ENCODE data around the gene SIPA1L3.
"Not testable (repeated sequence)": the region's sequence is repeated elsewhere in the genome, so short reads cannot be mapped to it uniquely, and the experiment has no call there.

The SIPA1L3 gene

DNA sequence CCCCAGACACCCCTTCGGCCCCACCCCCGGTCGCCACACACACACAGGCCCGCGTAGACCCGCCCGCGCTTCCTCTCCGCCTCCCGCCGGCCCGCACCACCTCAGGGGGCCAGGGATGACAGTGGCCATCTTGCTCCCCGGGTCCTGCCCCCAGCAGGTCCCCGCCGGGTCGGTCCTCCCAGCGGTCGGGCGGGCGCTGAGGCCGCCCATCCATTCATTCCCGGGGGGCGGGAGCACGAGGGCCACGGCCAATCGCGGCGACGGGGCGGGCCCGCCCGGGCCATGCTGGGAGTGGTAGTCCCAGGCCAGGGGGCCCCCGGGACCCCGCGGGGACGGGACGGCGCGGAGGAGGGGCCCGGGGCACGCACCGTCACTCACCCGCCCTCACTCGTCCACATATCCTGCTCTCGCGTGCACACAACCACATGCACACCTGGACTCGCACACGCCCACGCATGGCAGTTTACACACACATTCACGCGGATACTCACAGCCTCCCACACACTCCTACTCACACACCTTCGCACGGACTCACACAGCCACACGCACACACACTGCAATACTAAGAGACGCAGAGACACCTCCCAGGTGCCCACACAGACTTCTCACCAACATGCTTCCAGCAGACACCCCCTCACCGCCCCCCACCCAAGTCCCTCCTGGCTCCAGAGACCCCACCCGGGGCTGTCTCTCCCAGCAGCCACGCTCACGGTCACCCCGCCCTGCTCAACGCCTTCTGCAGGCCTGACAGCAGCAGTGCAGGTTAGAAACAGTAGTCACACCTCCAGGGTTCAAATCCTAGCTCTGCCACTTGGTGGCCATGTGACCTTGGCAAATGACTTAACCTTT is 317.2 kb downstream of the SIPA1L3 start, which contains the start of gene DPF1:
TSS of gene DPF1 (minus strand) at position 209 of the 849 bp plus-strand sequence. CDS start at position 129, 80 bp downstream.
- peaks cover 21% of the 10 kb centered on the region for H3K36me3 ChIP-seq
- TF ChIP-seq, protein P1, sequence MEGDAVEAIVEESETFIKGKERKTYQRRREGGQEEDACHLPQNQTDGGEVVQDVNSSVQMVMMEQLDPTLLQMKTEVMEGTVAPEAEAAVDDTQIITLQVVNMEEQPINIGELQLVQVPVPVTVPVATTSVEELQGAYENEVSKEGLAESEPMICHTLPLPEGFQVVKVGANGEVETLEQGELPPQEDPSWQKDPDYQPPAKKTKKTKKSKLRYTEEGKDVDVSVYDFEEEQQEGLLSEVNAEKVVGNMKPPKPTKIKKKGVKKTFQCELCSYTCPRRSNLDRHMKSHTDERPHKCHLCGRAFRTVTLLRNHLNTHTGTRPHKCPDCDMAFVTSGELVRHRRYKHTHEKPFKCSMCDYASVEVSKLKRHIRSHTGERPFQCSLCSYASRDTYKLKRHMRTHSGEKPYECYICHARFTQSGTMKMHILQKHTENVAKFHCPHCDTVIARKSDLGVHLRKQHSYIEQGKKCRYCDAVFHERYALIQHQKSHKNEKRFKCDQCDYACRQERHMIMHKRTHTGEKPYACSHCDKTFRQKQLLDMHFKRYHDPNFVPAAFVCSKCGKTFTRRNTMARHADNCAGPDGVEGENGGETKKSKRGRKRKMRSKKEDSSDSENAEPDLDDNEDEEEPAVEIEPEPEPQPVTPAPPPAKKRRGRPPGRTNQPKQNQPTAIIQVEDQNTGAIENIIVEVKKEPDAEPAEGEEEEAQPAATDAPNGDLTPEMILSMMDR (IDR thresholded peaks at IDR 0.05; ENCODE audit: low read depth, low read length), result peak; percentile 65
- peak; percentile 91 for DNase-seq
- no peaks in the 10 kb centered on the region for H3K9me3 ChIP-seq (ENCODE audit: severe bottlenecking)
- no peaks in the 10 kb centered on the region for H3K27me3 ChIP-seq (ENCODE audit: insufficient read depth, low read depth, severe bottlenecking)
- H3K4me3 ChIP-seq (ENCODE audit: low read depth, low read length), result peak within 1 kb of the TSS; percentile 64
- H3K27ac ChIP-seq, result peak within 1 kb of the TSS; percentile 57

DNA sequence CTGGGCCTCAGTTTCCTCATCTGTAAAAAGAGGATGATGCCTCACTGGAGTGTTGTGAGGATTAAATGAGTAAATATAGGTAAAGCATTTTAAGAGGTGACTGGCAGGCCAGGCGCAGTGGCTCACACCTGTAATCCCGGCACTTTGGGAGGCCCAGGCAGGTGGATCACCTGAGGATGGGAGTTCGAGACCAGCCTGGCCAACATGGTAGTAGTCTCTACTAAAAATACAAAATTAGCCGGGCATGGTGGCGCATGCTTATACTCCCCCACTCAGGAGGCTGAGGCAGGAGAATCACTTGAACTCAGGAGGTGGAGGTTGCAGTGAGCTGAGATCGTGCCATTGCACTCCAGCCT is 317.8 kb downstream of the SIPA1L3 start:
- peaks cover 17% of the 10 kb centered on the region for H3K36me3 ChIP-seq
- DNase-seq; H3K27ac ChIP-seq; H3K4me3 ChIP-seq (ENCODE audit: low read depth, low read length); H3K27me3 ChIP-seq (ENCODE audit: insufficient read depth, low read depth, severe bottlenecking); H3K9me3 ChIP-seq (ENCODE audit: severe bottlenecking): not testable (repeated sequence)

DNA sequence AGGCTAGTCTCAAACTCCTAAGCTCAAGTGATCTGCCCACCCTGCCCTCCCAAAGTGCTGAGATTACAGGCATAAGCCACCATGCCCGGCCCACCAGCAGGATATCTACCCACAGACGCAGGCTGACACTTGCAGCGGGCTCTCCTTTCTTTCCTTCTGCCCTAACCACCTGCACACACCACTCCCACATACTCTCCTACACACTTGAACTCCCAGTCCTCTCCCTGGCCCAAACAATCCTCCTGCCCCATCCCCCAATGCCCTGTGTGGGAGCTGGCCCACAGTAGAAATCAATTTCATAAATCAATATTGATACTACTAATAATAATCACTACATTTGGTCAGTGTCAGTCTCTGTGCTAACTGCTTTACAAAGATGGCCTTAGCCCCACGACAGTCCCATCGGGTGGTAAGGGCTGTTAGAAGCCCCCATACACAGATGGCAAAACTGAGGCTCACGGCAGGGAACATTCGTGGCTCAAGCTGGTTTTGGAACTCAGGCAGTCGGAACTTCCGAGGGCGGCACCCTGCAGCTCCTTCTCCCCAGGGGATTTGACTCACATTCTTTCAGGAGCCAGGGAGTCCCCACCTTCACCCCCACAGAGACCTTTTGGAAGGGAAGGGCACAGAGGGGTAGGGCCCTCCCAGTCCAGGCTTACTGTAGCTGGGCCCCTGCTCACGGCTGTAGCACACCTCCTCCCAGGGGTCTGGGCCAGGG is 320.4 kb downstream of the SIPA1L3 start:
- Histone ChIP-seq H3K36me3 (no peaks in the 10 kb centered on the region; the same call in 1 of the 2 replicates), H3K27me3 (ENCODE audit: insufficient read depth, low read depth, severe bottlenecking) (no peaks in the 10 kb centered on the region), H3K9me3 (ENCODE audit: severe bottlenecking) (no peaks in the 10 kb centered on the region), H3K27ac (peak overlapping the region; percentile 62), H3K4me3 (ENCODE audit: low read depth, low read length) (peak overlapping the region; percentile 23)
- no peak for DNase-seq
- TF ChIP-seq, protein P1 (IDR thresholded peaks at IDR 0.05; ENCODE audit: low read depth, low read length), result no peak

DNA sequence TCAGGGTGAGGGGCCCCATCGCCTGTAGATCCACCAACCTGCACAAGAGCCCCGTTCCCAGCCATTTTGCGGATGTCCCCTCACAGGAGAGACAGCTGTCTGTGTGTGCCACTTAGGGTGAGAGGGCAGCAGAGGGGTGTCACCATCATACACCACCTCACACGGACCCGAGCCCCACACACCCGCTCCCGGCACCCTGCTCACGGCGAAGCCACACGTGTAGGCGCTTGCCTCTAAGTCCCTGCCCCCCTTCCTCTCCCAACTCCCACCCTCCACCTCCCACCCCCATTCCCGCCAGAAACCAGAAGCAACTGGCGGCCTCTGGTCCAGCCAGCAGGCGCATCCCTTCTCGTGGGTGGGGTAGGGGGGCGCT is 321.0 kb downstream of the SIPA1L3 start:
- Histone ChIP-seq H3K4me3 (ENCODE audit: low read depth, low read length) (peak overlapping the region; percentile 23), H3K27ac (peak overlapping the region; percentile 62), H3K27me3 (ENCODE audit: insufficient read depth, low read depth, severe bottlenecking) (no peaks in the 10 kb centered on the region), H3K9me3 (ENCODE audit: severe bottlenecking) (no peaks in the 10 kb centered on the region), H3K36me3 (no peaks in the 10 kb centered on the region)
- TF ChIP-seq, protein P1 (IDR thresholded peaks at IDR 0.05; ENCODE audit: low read depth, low read length), result no peak
- DNase-seq, result peak; percentile 59

DNA sequence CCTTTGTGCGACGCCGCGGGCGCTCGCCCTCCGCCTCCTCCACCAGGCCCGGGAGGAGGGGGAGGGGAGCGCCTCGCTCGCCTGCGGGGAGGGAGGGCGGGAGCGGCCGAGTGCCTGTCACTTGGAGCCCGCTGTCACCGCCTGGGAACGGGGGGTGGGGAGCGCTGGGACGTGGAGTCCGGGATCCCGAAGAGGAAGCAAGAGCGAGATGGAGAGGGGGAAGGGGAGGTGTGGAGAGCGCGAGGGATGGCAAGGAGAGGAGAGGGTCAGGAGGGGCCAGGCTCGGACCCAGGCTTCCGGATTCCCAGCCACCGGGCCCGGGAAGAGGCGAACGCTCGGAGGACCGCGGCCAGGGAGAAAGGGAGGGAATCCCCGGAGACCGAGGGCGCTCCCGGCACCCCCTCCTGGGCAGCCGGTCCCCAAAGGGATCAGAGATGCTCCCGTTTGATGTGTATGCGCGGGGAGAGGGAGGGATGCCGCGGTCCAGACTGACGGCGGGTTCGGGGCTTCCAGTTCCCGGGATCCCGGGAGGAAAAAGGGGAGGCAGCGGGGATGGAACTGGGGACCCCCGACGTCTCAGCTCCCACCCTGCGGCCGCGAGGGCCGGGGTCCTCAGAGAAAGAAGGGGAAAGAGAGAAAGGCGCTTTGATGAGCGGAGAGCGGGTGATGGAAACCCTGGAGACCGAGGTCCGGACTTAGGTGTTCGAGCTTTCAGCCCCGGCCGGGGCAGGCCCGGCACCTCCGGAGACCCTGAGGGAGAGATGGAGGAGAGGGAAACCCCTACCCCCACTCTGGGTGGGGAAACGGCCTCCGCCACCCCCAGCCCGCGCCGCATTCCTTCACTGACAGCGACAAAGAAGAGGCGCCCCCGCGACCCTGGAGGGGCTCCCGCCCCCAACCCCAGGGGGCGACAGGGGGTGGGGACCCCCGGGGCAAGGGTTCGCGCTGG is 321.8 kb downstream of the SIPA1L3 start:
- Histone ChIP-seq H3K4me3 (ENCODE audit: low read depth, low read length) (peak overlapping the region; percentile 77), H3K27ac (peak overlapping the region; percentile 57), H3K9me3 (ENCODE audit: severe bottlenecking) (no peaks in the 10 kb centered on the region), H3K27me3 (ENCODE audit: insufficient read depth, low read depth, severe bottlenecking) (no peaks in the 10 kb centered on the region), H3K36me3 (no peaks in the 10 kb centered on the region)
- DNase-seq, result peak; percentile 80
- TF ChIP-seq, protein P1 (IDR thresholded peaks at IDR 0.05; ENCODE audit: low read depth, low read length), result no peak
